Bronchial epithelial cell (primary cell): Measurements from ENCODE around the gene IL12B. TPM values are rescaled to one million over a fixed set of nuclear protein-coding genes. Genes with fewer than 3 reads are reported as not detected.
"Not testable (repeated sequence)": the region's sequence is repeated elsewhere in the genome, so short reads cannot be mapped to it uniquely, and the experiment has no call there.

ENCODE experiments used
- DNase-seq: peaks from one replicate; pipeline ENCODE4 v3.0.0-alpha.2; 2010; ENCODE audit warnings: low read depth
- FAIRE-seq: peaks from 2 replicates; lab custom pipeline; 2011; peaks lifted over from hg19 to GRCh38; lab: Jason Lieb, UNC
- H3K27me3 ChIP-seq: 2 replicates; pipeline ENCODE4 v1.5.1; 2011; ENCODE audit warnings: low read length; ENCODE audit not compliant: control insufficient read depth, insufficient read depth
- H3K36me3 ChIP-seq: 2 replicates; pipeline ENCODE4 v1.5.1; 2011; ENCODE audit warnings: low read length; ENCODE audit not compliant: control insufficient read depth, insufficient read depth
- H3K4me3 ChIP-seq: 2 replicates; pipeline ENCODE4 v1.5.1; 2011; ENCODE audit warnings: mild to moderate bottlenecking, low read depth, low read length, control low read depth
- CTCF ChIP-seq: IDR thresholded peaks from 2 replicates; pipeline ENCODE4 v1.5.1; 2011; ENCODE audit warnings: mild to moderate bottlenecking, moderate library complexity, low read length, control low read depth, inconsistent platforms; ENCODE audit not compliant: insufficient read depth, severe bottlenecking
- total RNA-seq: library from RNA; depleted of rRNA; stranded (reverse); fragments of >200 nt; gene quantifications from 2 replicates; pipeline ENCODE4 v1.2.1, GENCODE V29; 2014

The IL12B gene
- total RNA-seq, 1 donor from 2014 or later: not detected

DNA sequence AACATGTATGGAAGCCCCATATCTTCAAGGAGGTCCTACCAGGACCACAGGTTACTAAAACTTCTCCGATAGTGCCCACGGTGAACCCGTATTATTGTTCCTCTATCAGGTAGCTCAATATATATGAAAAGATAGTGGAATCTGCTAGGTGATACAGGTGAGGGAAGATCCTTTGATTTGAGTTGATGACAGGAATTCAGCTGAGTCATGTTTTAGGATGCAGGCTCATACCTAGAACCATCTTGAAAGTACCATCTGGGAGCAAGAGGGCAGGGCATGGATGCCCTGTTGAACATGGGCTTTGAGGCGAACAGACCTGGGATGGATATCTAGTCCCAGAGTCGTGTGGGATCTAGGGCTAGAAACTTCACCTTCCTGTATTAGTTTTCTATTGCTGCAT lies 35.4 kb downstream of the IL12B start:
- FAIRE-seq (no peak), DNase-seq (no peak)
- Histone ChIP-seq H3K4me3 (no peak overlapping the region), H3K36me3 (no peaks in the 10 kb centered on the region), H3K27me3 (no peaks in the 10 kb centered on the region)
- TF ChIP-seq CTCF: no peak

- H3K36me3 ChIP-seq: no peaks in the 10 kb centered on the region
- no peak for TF ChIP-seq CTCF
- DNase-seq (peak; percentile 22), FAIRE-seq (no peak)
- no peaks in the 10 kb centered on the region for H3K27me3 ChIP-seq
- no peak overlapping the region for H3K4me3 ChIP-seq
Observed at GRCh38 chr5:159290741-159291140, 39.5 kb downstream of the IL12B start.

- DNase-seq (peak; percentile 51), FAIRE-seq (no peak)
- H3K27me3 ChIP-seq: no peaks in the 10 kb centered on the region
- no peaks in the 10 kb centered on the region for H3K36me3 ChIP-seq
- TF ChIP-seq CTCF: peak; percentile 50
- no peak overlapping the region for H3K4me3 ChIP-seq
Observed at GRCh38 chr5:159286420-159287035, 43.8 kb downstream of the IL12B start.

- FAIRE-seq (no peak), DNase-seq (no peak)
- H3K27me3 ChIP-seq: no peaks in the 10 kb centered on the region
- no peaks in the 10 kb centered on the region for H3K36me3 ChIP-seq
- TF ChIP-seq CTCF: no peak
- H3K4me3 ChIP-seq: no peak overlapping the region
Observed at GRCh38 chr5:159274676-159275075, 55.6 kb downstream of the IL12B start.

- TF ChIP-seq CTCF: no peak
- DNase-seq: peak; percentile 13
- Histone ChIP-seq H3K27me3 (no peaks in the 10 kb centered on the region), H3K4me3 (no peak overlapping the region), H3K36me3 (peaks cover 1% of the 10 kb centered on the region)
- no peak for FAIRE-seq
Observed at GRCh38 chr5:159273923-159274322, 56.4 kb downstream of the IL12B start.

DNA sequence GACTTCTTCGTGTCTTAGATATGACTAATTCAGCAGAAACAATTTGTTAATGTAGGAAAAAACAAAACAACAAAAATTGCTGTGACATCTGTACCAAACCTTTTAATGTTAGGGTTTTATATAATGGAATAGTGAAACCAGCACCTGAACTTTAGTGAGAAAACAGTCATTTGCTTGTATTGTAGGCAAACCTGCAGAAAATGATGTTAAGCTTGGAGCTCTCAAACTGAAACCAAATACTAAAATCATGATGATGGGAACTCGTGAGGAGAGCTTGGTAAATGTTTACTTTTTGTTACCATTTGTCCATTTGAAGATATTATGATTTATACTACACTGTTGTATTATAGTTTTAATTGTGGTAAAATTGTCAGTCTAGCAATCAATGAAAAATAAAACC lies 60.6 kb downstream of the IL12B start:
- peaks cover 1% of the 10 kb centered on the region for H3K36me3 ChIP-seq
- FAIRE-seq (no peak), DNase-seq (no peak)
- no peak overlapping the region for H3K4me3 ChIP-seq
- no peaks in the 10 kb centered on the region for H3K27me3 ChIP-seq
- no peak for TF ChIP-seq CTCF

DNA sequence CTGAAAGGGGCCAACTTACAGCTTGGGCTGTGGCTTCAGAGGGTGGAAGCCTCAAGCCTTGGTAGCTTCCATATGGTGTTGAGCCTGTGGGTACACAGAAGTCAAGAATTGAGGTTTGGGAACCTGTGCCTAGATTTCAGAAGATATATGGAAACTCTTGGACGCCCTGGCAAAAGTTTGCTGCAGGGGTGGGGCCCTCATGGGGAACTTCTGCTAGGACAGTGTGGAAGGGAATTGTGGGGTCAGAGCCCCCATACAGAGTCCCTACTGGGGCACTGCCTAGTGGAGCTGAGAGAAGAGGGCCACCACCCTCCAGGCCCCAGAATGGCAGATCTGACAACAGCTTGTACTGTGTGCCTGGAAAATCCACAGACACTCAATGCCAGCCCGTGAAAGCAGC lies 63.5 kb downstream of the IL12B start:
- H3K4me3 ChIP-seq, FAIRE-seq, DNase-seq, H3K36me3 ChIP-seq, H3K27me3 ChIP-seq: not testable (repeated sequence)
